ENCODE data around the gene TSACC.
"Not testable (repeated sequence)": the region's sequence is repeated elsewhere in the genome, so short reads cannot be mapped to it uniquely, and the experiment has no call there.

Gene TSACC

GRCh38 chr1:156346636-156347035 is 8.3 kb downstream of the TSACC start:
- no peak for DNase-seq (ENCODE audit: low read depth)

DNA sequence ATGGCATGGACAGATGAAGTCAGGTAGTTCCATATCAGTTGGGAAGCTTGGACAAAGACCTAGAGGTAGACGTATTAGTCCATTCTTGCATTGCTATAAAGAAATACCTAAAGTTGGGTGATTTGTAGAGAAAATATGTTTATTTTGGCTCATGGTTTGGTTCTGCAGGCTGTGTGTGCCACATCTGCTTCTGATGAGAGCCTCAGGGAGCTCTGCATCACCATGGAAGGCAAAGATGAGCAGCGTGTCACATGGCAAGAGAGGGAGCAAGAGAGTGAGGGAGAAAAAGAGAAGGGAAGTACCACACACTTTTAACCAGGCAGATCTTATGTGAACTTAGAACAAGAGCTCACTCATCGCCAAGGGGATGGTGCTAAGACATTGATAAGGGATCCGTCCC is 9.0 kb downstream of the TSACC start:
- DNase-seq (ENCODE audit: low read depth), result no peak

DNA sequence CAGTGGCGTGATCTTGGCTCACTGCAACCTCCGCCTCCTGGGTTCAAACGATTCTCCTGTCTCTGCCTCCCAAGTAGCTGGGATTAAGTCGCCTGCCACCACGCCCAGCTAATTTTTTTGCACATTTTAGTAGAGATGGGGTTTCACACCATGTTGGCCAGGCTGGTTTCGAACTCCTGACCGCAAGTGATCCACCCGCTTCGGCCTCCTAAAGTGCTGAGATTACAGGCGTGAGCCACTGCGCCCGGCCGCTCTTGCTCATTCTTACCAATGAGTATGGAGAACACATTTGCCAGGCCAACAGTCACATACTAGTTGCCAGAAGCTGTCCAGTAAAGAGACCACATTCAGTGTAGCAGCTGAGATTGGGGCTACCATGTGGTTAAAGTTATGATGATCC is 14.2 kb downstream of the TSACC start:
- DNase-seq (ENCODE audit: low read depth), result not testable (repeated sequence)

GRCh38 chr1:156356262-156356874 is 18.0 kb downstream of the TSACC start:
- no peak for DNase-seq (ENCODE audit: low read depth)

DNA sequence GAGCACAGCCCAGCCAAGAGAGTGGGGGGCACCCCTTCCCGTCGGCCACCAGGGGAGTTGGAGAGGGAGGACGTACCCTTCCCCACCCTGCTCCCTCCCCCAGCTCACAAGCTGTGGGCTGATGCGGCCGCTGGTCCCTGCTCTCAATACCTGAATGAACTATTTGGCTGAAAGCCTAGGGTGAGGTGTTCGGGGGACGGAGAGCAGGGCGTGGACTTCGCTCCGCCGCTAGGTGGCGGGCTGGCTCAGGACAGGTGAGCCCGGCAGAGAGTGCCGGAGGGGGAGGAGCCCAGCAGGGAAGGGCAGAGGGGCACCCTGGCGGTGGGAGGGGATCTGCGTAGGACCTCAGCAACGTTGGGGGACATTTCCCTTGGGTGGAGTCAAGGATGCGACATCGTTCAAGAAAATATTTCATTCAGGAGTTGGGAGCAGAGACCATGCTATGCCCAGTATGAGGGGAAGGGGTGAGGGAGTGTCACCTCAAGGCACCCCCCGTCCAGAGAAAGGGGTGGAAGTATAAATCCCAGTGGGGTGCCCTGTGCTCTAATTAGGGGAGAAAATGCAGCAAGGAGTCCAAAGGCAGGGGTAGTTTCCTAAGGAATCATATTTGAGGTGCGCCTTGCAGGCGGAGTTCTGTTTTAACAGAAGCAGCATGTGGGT is 18.7 kb downstream of the TSACC start:
- peak; percentile 24 for DNase-seq (ENCODE audit: low read depth)

- no peak for DNase-seq (ENCODE audit: low read depth)
Measured at GRCh38 chr1:156357977-156358376, 19.7 kb downstream of the TSACC start.

- no peak for DNase-seq (ENCODE audit: low read depth)
Measured at GRCh38 chr1:156358641-156359040, 20.3 kb downstream of the TSACC start.

- DNase-seq (ENCODE audit: low read depth), result no peak
Measured at GRCh38 chr1:156359249-156359648, 20.9 kb downstream of the TSACC start.

- DNase-seq (ENCODE audit: low read depth), result no peak
Measured at GRCh38 chr1:156359973-156360372, 21.6 kb downstream of the TSACC start.

GRCh38 chr1:156360534-156360933 is 22.2 kb downstream of the TSACC start:
- DNase-seq (ENCODE audit: low read depth), result no peak

DNA sequence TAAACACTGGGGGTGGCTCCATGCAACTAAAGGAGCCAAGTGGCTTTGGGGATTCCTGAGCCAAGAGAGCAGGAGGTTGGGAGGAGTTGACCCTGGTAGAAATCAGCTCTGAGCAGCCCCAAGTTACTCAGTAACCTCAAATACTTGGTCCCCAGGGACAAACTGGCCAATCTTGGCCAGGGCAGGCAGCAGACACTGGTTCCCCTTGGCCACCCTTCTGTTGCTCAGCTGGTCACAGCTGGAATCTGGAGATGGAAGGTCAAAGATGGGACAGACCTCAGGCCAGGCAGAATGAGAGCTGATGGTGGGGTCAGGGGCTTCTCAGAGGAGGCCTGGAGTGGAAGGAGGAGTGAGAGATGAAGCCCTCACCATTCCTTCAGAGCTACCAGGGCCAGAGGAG is 27.4 kb downstream of the TSACC start:
- no peak for DNase-seq (ENCODE audit: low read depth)

- no peak for DNase-seq (ENCODE audit: low read depth)
Measured at GRCh38 chr1:156366378-156367166, 28.2 kb downstream of the TSACC start.

DNA sequence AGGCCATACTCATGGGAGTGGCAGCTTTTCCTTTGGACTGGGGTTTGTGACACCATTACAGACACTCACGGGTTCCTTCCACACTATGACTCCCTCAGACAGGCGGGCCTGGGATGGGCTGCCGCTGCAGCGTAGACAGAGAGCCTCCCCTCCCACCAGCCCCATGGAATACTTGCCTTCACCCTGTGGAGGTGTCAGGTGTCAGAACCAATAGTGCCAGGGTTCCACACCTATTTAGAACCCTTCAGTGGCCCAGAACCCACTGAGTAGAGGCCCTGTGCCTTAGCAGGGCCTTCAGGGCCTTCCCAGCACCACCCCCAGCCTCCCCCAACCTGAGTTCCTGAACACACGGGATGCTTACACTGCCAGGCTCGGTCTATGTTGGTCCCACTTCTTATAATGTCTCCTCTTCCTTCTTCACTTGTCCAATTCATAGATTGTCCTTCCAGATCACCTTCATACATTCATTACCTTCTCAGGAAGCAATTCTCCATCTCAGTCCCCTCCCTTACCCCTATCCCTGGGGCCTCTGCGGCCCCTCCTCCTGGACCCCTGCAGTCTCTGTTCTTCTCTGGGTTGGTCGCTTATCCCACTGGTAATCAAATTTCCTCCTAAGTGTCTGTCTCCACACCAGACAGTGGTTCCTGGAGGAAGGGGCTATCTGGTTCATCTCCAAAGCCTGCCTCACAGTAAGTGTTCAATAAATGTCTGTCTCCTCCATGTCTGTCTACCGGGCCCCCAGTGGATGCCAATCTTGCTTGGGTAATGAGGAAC is 29.2 kb downstream of the TSACC start:
- DNase-seq (ENCODE audit: low read depth), result no peak

DNA sequence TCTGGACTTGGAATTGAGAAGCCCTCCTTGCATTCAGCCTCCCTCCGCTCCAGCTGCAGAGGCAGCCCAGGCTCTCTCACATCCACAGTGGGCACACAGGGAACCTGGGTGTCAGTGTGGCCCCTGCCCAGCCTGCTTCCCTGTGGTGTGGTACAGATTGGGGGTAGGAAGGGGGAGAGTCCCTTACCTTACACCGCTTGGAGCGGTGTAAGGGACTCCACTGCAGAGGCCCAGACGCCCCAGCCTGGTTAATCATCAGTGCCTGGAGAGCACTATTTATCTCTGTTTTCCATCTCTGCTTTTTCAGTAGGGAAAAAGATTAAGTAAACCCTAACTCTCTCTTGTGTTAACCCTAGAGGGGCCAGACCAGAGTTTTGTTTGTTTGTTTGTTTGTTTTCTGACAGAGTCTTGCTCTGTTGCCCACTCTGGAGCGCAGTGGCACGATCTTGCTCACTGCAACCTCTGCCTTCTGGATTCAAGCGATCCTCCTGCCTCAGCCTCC is 29.9 kb downstream of the TSACC start:
- no peak for DNase-seq (ENCODE audit: low read depth)

DNA sequence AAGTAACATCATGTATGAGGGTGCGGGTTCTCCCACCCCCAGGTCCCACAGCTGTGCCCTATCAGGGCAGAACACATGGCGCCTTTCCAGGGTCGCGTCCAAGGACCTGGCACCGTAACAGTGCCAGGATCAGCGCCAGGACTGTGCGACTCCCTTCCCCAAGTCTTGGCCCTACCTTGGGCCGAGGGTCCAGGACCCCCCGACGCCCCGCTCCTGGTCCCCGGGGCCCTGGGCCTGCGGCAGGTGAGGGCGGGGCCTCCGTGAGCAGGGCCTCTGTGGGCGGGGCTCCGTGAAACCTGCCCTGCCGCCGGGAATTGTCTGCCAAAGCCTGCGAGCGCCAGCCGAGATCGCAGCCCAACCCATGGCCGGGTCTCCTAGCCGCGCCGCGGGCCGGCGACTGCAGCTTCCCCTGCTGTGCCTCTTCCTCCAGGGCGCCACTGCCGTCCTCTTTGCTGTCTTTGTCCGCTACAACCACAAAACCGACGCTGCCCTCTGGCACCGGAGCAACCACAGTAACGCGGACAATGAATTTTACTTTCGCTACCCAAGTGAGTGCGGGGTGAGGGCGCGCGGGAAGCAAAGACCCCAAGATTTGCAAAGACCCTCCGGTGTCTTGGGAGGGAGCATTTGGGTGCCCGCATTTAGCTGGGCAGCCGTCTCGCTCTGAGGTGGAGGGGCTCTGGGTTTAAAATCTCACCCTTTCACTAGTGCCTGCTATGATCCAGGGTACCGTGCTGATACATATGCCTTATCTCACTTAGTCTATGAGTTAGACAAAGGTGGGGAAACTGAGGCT is 30.8 kb downstream of the TSACC start, which contains the start of gene RHBG:
TSS of gene RHBG (plus strand) at position 323 of the 796 bp plus-strand sequence. CDS start at position 362, 39 bp downstream.
- no peak for DNase-seq (ENCODE audit: low read depth)

GRCh38 chr1:156369685-156370286 is 31.5 kb downstream of the TSACC start:
- not testable (repeated sequence) for DNase-seq (ENCODE audit: low read depth)

- no peak for DNase-seq (ENCODE audit: low read depth)
Measured at GRCh38 chr1:156371553-156372264, 33.4 kb downstream of the TSACC start.

GRCh38 chr1:156372265-156372586 is 33.9 kb downstream of the TSACC start:
- no peak for DNase-seq (ENCODE audit: low read depth)

DNA sequence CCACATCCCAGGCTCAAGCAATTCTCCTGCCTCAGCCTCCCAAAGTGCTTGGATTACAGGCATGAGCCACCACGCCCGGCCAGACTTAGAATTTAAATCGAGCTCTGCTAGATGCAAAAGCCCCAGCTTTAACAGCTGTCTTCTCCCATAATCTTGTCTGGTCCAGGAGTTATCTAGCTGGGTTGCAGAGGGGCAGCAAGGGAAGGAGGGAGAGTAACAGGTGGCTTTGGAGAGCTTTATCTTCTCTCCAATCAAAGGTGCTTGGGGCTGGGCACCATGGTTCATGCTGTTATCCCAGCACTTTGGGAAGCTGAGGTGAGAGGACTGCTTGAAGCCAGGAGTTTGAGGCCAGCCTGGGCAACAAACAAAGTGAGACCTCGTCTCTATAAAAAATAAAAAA is 34.5 kb downstream of the TSACC start:
- DNase-seq (ENCODE audit: low read depth), result no peak

DNA sequence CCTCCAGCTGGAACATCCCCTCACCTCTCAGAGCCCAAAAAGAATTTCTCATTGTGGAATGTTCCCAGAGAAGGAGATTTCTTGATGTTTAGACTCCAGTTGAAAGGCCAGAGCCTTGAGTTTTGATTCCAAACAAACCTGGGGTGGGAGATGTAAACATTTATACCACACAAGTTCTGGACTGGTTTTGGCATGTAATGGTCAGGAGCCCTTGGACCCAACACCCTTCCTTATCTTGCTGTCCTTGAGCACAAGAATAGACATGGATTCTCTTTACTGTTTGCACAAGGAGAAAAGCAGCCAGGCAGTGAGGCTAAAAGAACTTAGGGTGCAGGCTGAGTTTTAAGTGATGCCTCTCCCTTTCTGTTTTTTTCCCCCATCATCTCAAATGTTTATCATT is 35.2 kb downstream of the TSACC start:
- no peak for DNase-seq (ENCODE audit: low read depth)
